ENCODE data around the gene RRAD.

The RRAD gene

DNA sequence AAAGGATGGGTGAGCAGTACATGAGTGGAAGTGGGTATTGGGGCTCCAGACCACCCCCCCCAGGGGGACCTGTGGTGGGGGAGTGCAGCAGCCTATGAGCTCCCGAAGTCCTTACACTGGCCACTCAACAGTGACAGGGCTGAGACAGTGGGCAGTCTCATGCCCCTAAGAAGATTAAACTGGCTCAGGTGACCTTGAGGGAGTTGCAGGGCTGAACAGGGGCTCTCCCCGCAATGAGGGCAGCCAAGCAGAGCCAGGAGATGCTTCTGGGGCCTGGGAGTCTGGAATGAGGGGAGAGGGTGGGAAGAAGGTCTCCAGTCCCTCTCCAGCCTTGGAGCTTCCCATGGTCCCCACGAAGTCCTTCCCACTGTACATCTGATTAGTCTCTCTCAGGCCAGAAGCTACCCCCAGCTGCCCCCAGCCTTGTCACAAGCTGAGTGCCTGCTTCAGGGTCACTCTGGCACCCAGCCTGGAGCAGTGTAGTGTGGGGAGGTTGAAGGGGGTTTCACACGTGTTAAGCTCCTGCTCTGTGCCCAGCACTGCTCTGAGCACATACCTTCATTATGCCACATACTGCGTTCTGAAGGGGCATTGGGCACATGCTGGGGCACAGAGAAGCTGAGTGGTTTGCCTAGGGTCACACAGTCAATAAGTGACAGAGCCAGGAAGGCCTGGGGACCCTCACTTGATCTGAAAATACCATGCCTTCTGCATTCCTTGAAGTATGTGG, 5.6 kb downstream of the RRAD start:
- in situ Hi-C loops (cut with MboI; ENCODE audit: low sequenced_read_pairs) = no loop called here

DNA sequence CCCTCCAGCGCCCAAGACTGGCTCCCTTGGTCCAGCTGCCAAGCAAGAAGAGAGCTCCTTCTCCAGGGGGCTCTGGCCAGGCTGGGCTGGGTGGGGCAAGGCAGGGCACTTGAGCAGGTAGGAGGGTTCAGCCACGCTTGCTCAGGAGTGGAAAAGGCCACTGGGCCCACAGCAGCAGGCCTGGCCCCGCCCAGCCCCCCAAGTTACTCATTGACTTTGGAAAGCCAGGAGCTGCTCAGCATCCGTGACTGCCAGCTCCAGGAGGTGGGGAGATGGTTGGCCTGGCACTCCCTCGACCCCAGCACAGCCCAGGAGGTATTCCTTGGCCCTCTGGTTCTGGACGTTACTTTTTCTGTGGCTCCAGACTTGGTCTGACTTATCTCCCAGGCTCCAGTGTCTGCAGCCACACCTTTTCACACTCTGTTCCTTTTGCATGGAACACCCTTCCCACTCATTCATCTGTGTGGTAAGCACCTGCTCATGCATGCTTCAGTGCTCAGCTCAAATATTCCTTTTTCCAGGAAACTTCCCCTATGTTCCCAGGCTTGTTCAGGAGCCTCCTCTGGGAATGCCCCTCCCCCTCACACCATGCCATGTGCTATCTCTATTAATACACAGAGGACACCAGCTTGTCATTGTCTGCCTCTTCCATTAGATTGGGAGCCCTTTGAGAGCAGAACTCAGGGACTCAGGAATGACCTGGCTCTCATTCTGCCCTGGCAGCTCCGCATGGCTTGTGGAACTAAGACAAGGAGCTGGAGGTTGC, 6.3 kb downstream of the RRAD start, which contains the start of gene CDH16:
Gene CDH16, minus strand, starts transcription at position 83 of the 766 bp plus-strand sequence. CDS start 820 bp downstream, outside the sequence.
- in situ Hi-C loops (cut with MboI; ENCODE audit: low sequenced_read_pairs) = no loop called here

DNA sequence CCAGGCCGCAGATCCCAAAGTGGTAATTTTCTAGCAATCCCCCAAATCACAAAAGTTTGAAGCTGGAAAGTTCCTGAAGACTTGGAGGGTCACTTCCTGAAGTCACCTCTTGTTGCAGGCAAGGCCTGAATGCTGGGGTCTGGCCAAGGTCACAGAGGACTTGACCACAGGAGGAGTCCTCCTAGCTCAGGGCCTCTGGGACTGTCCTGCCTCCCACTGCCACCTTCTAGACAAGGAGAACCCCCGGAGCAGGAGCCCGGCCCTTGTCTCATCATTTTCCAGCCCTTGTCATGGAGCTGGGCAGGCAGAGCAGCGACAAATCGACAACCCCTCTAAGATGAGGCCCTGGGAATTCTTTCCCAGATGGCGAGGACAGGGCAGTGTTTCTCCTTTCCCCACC, 7.0 kb downstream of the RRAD start:
- in situ Hi-C loops (cut with MboI; ENCODE audit: low sequenced_read_pairs) = no loop called here

DNA sequence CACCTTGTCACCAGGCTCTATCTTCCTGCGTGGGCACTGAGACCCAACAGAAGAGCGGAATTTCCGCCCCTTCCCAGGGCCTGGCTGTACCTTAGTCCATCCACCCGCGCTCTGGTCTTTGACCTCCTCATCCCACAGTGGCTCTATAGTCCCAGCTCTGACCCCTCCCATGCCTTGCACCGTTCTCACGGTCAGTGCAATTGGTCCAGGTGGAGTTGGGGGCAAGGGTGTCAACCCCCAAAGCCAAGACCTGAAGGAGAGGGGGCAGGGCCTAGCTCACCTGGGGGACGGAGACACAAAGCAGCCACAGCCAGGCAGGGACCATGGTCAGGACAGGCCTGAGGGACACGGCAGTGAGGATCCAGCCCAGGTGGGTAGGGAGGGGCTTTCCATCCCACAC, 7.6 kb downstream of the RRAD start:
- in situ Hi-C loops (cut with MboI; ENCODE audit: low sequenced_read_pairs) = no loop called here

DNA sequence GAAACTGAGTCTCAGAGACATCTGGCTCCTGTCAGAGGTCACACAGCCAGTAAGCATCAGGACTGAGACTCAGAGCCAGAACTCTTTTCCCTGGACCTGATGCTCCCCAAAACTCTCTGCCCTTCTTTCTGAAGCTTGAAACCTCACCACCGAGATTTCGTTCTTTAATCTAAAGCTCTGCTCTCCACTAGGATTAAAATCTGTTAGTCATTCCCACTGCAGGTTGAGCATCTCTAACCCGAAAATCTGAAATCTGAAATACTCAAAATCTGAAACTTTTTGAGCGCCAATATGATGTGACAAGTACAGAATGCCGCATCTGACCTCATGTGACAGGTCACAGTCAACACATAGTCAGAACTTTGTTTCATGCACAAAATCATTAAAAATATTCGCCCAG, 8.8 kb downstream of the RRAD start:
- in situ Hi-C loops (cut with MboI; ENCODE audit: low sequenced_read_pairs) = no loop called here

DNA sequence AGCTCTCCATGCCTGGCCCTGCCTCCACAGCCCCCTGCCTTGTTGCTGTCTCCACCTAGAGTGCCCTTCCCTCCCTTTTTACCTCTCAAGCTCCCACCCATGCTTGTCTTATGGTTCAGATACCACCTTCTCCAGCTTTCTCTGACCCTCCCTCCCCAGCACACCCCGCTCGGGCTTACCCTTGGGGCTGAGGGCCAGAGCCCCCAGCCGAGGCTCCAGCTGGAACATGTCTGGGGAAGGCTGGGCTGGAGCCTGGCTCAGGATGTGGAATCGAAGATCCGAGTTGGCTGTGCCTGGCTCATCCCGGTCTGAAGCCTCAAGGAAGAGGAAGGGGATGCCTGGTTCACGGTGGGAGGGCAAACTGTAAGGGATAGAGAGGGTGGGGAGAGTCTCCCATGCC, 10.3 kb downstream of the RRAD start:
- in situ Hi-C loops (cut with MboI; ENCODE audit: low sequenced_read_pairs) = no loop called here

DNA sequence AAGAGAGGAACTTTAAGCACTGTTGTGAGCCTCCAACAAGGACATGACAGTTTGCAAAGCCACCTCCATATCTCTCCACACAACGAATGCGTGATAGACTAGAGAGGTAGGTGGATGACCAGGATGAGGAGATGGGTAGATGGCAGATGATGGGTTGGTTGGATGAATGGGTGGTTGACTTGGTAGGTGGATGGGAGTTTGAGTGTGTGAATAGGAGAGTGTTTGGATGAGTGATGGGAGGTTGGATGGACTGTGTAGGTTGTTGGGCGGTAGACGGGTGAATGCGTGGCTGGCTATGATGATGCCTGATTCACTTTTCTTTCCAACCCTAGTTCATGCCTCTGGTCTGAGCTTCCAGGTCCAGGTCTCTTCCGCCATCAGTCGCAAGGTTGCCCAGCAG, 10.8 kb downstream of the RRAD start:
- in situ Hi-C loops (cut with MboI; ENCODE audit: low sequenced_read_pairs) = no loop called here

DNA sequence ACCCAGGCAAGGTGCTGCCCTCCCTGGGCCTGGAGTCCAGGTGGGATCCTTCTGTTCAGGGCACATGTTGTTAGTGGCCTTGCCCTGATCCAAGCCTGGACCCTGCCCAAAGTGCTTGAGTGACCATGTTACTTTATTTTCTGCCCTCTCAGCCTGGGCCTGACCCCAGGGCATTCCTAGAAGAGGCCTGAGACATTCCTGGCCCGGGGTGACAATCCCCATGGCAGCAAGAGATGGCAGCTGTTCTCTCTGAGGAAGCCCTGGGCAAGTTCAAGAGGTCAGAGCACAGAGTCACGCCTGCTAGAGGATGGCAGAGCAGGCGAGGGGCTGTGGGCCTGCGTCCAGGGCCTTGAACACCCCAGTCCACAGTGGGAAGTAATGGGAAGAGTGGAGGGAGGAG, 11.6 kb downstream of the RRAD start:
- in situ Hi-C loops (cut with MboI; ENCODE audit: low sequenced_read_pairs) = no loop called here

DNA sequence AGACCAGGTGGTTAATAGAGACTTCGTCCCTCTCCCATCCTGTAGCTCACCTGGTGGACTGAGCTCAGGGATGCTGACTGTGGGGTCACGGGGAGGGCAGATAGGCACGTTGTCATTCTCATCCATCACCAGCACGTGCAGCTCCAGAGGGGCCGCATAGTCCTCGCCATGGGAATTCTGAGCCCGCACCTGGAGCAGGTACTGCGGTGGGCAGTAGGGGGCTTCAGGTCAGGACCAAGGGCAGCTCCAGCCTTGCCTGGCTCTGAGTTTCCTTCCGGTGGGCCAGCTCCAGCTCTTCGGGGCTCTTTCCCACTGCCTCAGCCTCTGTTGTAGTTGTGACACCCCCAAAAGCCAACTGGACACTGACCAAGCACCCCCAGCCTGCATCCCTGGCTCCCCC, 12.3 kb downstream of the RRAD start:
- in situ Hi-C loops (cut with MboI; ENCODE audit: low sequenced_read_pairs) = no loop called here

DNA sequence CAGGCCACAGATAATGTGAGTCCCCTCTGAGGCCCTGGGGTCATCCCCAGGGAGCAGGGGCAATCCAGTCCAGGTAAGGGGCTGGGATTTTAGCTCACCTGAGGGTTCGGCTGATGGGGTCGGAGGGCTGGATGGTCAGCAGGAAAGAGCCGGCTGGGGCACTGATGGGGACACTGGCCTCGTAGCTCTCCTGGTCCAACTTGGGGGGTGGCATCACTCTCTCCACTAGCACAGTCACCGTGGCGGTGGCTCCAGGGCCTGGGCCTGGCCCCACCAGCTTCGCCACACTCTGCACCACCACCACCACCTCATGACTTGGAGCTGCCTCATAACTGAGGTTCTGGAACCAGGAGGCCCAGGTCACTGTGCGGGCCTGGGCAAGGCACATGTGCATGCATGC, 13.5 kb downstream of the RRAD start:
- in situ Hi-C loops (cut with MboI; ENCODE audit: low sequenced_read_pairs) = no loop called here

DNA sequence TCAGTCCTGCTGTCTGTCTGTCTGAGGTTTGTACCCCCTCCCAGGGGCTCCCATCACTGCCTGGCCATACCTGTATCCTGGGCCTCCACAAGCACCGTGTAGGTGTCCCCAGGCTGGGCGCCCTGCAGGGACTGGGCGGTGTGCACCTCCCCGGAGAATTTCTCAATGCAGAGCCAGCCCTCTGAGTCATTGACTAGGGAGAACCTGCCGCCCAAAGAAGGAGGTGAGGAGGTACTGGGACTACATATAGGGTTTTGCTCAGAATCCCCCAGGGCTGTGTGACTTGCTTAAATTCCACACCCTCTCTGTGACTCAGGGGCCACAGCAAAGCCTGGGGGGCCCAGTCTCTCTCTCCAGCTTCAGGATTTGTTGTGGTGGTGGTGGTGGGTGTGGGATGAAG, 14.2 kb downstream of the RRAD start:
- in situ Hi-C loops (cut with MboI; ENCODE audit: low sequenced_read_pairs) = no loop called here

DNA sequence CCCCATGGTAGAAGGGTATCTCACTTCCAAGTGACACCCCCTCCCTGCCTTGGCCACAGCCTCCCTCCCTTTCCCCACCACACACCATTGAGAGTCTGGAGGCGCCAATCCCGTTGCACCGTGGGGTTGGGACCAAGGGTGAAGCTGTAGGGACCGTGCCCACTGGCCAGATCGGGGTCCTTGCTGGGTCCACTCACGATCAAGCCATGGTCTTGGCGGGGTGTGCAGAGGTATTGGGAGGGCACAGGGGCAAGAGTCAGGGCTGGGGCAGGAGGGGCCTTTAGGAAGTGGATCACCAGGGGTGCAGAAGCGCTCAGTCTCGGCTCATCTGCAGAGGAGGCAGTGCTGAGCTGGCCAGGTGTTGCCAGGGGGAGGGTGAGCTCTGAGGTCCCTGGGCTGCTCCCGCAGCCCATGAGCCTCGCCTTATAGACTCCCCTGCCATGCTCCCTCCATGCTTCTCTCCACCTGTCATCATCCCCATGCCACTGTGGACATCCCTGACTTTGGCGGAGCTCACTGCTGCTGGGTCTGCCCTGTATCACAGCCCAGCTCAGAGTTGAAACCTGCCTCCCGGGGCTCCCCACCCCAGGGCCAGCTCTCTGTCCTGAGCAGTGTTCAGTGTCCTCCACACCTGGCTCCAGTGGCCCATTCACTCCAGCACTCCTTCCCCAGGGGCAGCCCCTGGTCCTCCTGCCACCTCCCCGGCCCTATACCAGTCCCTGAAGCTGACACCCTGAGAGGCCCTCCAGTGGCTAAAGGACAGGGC, 15.0 kb downstream of the RRAD start:
- in situ Hi-C loops (cut with MboI; ENCODE audit: low sequenced_read_pairs) = no loop called here

DNA sequence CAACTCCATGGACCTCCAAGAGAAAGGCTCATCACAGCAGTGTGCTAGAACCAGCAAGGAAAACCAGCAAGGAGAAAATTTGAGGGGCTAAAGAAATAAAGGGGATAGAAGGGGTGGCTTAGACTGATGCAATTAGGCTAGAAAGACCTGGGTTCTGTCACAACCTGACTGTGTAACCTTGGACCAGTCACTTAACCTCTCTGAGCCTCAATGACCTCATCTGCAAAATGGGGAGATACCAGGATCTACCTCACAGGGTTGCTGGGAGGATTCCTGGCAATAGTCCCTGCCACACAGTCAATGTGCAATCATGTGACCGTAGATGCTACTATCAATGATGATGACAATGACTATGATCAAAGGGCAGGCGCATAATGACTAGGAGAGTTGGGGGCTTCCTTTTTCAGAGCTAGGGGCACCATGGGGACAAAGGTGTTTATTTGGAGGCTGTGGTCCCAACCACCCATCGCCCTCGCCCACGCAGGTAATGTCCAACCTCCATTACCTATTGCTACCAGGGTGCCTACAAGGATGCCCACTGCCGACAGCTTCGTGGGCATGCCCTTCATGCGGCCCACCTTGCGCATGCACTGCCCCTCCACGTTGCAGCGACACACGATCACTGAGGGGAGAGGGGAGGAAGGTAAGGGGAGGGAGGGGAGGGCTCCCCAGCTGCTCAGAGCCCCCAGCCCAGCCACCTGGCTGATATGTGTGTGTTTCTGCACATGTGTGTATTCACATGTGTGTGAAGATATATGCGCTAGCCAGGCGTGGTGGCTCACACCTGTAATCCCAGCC, 16.4 kb downstream of the RRAD start:
- in situ Hi-C loops (cut with MboI; ENCODE audit: low sequenced_read_pairs) = no loop called here

DNA sequence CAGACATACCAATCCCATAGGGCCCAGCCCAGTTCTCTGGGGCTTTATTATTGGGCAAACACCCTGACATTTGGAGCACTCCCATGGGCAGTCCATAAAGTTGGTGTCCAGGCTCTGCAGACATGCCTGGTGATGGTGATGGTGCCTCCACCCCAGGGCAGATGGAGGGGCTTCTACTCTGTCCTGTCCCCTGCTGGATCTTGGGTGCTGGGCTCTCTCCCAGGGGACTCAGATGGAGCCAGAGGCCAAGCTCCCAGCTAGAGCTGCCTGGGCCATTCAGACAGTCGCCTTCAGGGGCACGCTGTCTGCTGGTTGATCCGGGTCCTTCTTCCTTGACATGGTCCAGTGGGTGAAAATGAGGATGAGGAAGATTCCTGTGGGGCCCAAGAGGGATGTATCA, 17.2 kb downstream of the RRAD start:
- in situ Hi-C loops (cut with MboI; ENCODE audit: low sequenced_read_pairs) = no loop called here

DNA sequence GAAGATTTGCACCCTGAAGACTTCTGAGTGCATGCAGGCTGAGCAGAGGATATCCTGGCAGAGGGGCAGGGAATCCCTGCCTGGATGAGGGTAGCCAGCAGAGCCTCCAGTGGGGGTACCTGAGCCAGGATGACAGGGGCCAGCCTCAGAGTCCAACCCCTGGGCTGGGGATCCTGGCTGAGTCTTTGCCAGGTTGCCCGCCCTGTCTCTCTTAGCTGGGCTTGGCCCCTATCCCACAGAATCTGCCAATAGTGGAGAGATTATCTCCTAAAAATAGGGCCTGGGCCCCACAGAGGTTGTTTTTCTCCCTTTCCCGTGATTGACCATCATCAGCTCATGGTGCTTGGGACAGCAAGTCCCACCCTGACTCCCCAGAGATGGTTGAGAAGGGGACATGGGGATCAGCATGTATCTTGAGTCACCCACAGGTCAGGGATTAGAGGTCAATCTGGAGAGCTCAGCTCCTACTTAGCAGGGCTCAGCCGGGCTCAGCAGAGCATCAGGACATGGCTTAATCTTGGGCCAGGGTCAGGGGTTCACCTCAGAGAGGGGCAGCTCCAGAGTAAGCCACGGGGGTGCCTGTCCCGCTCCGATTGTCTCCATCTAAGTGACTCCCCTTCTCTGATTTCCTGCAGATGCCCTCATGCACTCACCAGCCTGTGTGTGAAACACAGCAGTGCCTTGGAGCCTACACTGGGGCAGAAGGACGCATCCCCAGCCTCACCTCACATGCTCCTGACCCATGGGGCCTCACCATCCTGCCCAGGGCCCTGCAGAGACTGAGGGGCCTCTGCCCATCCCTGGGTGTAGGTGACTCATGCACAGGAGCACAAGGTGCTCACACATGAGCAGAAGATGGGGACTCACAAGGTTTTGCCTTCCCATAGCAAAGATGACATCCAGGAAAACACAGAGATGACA, 18.2 kb downstream of the RRAD start:
- in situ Hi-C loops (cut with MboI; ENCODE audit: low sequenced_read_pairs) = no loop called here

DNA sequence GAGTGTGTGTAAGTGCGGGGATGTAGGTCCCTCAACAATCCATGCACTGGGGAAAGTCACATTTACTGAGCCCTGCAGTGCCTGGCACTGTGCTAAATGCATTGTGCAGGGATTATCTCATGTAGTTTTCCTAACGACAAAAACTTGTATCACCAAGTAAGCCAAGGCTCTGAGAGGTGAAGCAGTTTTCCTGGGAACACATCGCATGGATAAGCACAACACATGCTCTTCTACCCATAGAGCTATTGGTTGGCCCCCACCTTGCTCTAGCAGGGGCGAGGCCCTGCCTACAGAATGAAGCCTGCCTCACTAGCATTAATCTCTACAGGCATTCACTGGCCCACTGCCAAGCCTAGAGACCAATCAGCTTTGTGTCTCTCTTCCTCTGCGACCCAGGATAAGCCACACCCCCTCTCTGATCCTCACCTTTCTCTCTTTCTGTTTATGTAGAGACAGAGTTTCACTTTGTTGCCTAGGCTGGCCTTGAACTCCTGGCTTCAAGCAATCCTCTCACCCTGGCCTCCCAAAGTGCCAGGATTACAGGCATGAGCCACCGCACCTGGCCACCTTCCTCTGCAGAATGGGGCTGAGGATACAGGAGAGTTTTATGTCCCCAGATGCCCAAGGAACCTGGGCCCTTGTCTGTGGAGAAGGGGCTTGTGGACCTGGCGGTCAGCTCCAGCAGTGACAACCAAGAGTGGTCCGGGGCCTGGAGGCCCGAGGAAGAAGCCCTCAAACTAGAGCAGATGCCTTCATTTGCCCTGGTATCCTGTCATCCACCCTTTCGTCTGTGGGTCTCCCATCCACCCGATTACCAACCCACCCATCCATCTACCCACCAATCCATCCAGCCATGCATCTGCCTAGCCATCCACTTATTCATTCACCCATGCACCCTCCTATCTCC, 19.4 kb downstream of the RRAD start:
- in situ Hi-C loops (cut with MboI; ENCODE audit: low sequenced_read_pairs) = no loop called here

DNA sequence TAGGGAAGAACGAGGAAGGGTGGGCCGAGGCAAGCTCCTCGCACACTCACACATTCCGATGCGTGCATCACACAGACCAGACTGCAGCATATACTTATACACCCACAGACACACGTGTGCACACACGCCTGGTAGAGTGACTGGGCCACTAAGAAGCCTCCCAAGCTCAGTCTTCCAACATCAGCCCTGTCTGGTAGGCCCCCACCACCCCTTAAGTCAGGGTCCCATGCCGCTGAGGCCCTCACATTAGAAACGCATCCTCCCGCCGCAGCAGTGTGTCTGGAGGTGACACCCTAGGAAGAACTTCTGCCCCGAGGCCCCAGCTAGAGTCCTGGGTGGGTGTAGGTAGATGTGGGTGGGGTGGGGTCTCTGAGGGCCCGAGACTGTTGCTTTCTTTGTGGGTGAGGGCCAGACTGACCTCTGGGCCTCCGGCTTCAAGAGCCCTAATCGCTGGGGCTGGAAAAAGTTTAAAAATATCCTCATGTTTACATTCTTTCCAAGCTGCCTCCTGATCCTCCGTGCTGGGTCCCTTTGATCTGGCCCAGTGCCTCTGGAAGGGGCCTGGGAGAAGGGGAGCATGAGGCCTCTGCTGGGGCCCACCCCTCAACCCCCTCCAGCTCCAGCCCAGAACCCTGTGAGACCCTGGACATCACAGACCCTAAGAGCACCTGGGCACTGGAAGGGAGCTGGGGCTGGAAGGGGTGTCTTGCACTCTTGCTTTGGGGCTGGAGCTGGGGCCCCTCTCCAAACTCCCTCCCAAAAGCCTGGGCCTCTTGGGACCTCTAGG, 20.3 kb downstream of the RRAD start:
- in situ Hi-C loops (cut with MboI; ENCODE audit: low sequenced_read_pairs) = no loop called here

DNA sequence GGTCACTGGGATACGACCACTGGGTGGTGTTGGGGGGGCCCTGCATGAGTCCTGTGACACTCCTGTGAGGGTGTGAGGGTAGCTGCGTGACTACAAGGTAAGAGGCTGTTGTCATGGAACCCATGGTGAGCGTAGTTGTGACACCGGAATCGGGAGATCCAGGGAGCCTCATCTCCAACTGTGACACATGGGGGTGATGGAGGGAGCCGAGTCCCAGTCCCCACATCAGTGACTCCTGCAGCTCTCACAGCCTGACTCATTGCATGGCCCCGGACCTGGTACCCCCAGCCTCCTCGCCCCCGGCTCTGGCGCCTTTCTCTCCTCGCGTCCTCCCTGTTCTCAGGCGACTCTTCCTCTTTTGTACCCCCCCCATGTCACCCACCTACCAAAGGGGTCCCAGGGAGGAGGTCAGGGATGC, 20.9 kb downstream of the RRAD start:
- in situ Hi-C loops (cut with MboI; ENCODE audit: low sequenced_read_pairs) = no loop called here
